ENCODE measurements around the gene ADAM33.

Gene ADAM33

GRCh38 chr20:3648951-3649350 lies 32.9 kb downstream of the ADAM33 start:
- DNase-seq (ENCODE audit: low read depth, low spot score): no peak

- no peak for DNase-seq (ENCODE audit: low read depth, low spot score)
These were observed 34.3 kb downstream of the ADAM33 start for GRCh38 chr20:3647473-3647872.

GRCh38 chr20:3646651-3647050 lies 35.2 kb downstream of the ADAM33 start:
- peak; percentile 66 for DNase-seq (ENCODE audit: low read depth, low spot score)

- DNase-seq (ENCODE audit: low read depth, low spot score): peak; percentile 22
These were observed 35.8 kb downstream of the ADAM33 start for GRCh38 chr20:3646067-3646440.

GRCh38 chr20:3645309-3646066 lies 36.3 kb downstream of the ADAM33 start:
- no peak for DNase-seq (ENCODE audit: low read depth, low spot score)

- DNase-seq (ENCODE audit: low read depth, low spot score): no peak
These were observed 41.6 kb downstream of the ADAM33 start for GRCh38 chr20:3640259-3640658.

GRCh38 chr20:3635346-3635745 lies 46.5 kb downstream of the ADAM33 start:
- no peak for DNase-seq (ENCODE audit: low read depth, low spot score)

GRCh38 chr20:3633913-3634478 lies 47.8 kb downstream of the ADAM33 start:
- DNase-seq (ENCODE audit: low read depth, low spot score): no peak

GRCh38 chr20:3632311-3633004 lies 49.4 kb downstream of the ADAM33 start:
- no peak for DNase-seq (ENCODE audit: low read depth, low spot score)

GRCh38 chr20:3631534-3631933 lies 50.3 kb downstream of the ADAM33 start:
- DNase-seq (ENCODE audit: low read depth, low spot score): no peak

GRCh38 chr20:3630429-3630828 lies 51.4 kb downstream of the ADAM33 start:
- DNase-seq (ENCODE audit: low read depth, low spot score): no peak

- no peak for DNase-seq (ENCODE audit: low read depth, low spot score)
These were observed 51.9 kb downstream of the ADAM33 start for GRCh38 chr20:3629893-3630292.

- no peak for DNase-seq (ENCODE audit: low read depth, low spot score)
These were observed 53.1 kb downstream of the ADAM33 start for GRCh38 chr20:3628502-3629314.

- DNase-seq (ENCODE audit: low read depth, low spot score): no peak
These were observed 54.3 kb downstream of the ADAM33 start for GRCh38 chr20:3627476-3627875.

- no peak for DNase-seq (ENCODE audit: low read depth, low spot score)
These were observed 59.4 kb downstream of the ADAM33 start for GRCh38 chr20:3622406-3622805.

- DNase-seq (ENCODE audit: low read depth, low spot score): no peak
These were observed 60.7 kb downstream of the ADAM33 start for GRCh38 chr20:3621111-3621510.
